ENCODE data around the gene DNM1. TPM values are rescaled to one million over a fixed set of nuclear protein-coding genes. Genes with fewer than 3 reads are reported as not detected.

Gene DNM1
- total and polyA plus RNA-seq, 10 of the 15 experiments (the other 5 are each of a cell fraction or from before 2014, with no cell fraction given), result 0.06 to 0.67 (median 0.19) TPM; not detected in 3

- no peak for FAIRE-seq
- in situ Hi-C loops (cut with MboI), result no loop called here
- H2AFZ ChIP-seq (ENCODE audit: control insufficient read depth, low read depth, low read length), result no peak overlapping the region
- SMC1A ChIA-PET (ENCODE audit: uncharacterized antibody, unreplicated experiment), result no interaction called here
- DNase-seq (ENCODE audit: low read depth, low spot score), result no peak
- peaks cover 0 to 3% of the 10 kb centered on the region in 2 experiments; a peak in 2 of 4 replicates for H3K27me3 ChIP-seq (replicated peaks in 1 of 2; ENCODE audit: control insufficient read depth in 2 of 2, insufficient read depth in 2 of 2, low read length in 1 of 2)
- RAD21 ChIA-PET (ENCODE audit: unreplicated experiment), result no interaction called here
- TF ChIP-seq IKZF1 (conservative IDR thresholded peaks at IDR 0.05) (no peak), MXI1 (IDR thresholded peaks at IDR 0.05; ENCODE audit: low read depth, low read length) (no peak), STAT3 (IDR thresholded peaks at IDR 0.05; ENCODE audit: low read depth, low read length) (no peak), DPF2 (IDR thresholded peaks at IDR 0.05) (no peak), YBX1 (IDR thresholded peaks at IDR 0.05) (no peak), PBX3 (IDR thresholded peaks at IDR 0.05; ENCODE audit: insufficient replicate concordance, low read depth, low read length) (no peak), E2F4 (IDR thresholded peaks at IDR 0.05; ENCODE audit: low read depth, low read length) (no peak), EZH2 (IDR thresholded peaks at IDR 0.05; ENCODE audit: borderline replicate concordance, control insufficient read depth, low read depth, low read length) (no peak), ZNF24 (IDR thresholded peaks at IDR 0.05) (no peak), ASH2L (IDR thresholded peaks at IDR 0.05; ENCODE audit: borderline replicate concordance, low read depth) (no peak), ZBTB11 (CRISPR knock-in tag; IDR thresholded peaks at IDR 0.05) (no peak), GABPA (IDR thresholded peaks at IDR 0.05; ENCODE audit: low read depth) (no peak), RBBP5 (conservative IDR thresholded peaks at IDR 0.05) (no peak)
- TF ChIP-seq, protein P1, sequence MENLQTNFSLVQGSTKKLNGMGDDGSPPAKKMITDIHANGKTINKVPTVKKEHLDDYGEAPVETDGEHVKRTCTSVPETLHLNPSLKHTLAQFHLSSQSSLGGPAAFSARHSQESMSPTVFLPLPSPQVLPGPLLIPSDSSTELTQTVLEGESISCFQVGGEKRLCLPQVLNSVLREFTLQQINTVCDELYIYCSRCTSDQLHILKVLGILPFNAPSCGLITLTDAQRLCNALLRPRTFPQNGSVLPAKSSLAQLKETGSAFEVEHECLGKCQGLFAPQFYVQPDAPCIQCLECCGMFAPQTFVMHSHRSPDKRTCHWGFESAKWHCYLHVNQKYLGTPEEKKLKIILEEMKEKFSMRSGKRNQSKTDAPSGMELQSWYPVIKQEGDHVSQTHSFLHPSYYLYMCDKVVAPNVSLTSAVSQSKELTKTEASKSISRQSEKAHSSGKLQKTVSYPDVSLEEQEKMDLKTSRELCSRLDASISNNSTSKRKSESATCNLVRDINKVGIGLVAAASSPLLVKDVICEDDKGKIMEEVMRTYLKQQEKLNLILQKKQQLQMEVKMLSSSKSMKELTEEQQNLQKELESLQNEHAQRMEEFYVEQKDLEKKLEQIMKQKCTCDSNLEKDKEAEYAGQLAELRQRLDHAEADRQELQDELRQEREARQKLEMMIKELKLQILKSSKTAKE (IDR thresholded peaks at IDR 0.05; ENCODE audit: low read depth, poor library complexity, severe bottlenecking), result no peak
- TF ChIP-seq, protein P2, sequence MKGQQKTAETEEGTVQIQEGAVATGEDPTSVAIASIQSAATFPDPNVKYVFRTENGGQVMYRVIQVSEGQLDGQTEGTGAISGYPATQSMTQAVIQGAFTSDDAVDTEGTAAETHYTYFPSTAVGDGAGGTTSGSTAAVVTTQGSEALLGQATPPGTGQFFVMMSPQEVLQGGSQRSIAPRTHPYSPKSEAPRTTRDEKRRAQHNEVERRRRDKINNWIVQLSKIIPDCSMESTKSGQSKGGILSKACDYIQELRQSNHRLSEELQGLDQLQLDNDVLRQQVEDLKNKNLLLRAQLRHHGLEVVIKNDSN (IDR thresholded peaks at IDR 0.05; ENCODE audit: borderline replicate concordance, extremely low read length, insufficient read depth, low read depth, low read length), result no peak
- H4K20me1 ChIP-seq (ENCODE audit: control insufficient read depth, insufficient read depth), result no peaks in the 10 kb centered on the region
- H3K4me1 ChIP-seq (ENCODE audit: control insufficient read depth, insufficient read depth, low read length), result no peaks in the 10 kb centered on the region
- BruUV-seq (replicated peaks), result no TSS peak
- no peak overlapping the region for H3K27ac ChIP-seq (ENCODE audit: control insufficient read depth, insufficient read depth)
- H3K4me2 ChIP-seq (ENCODE audit: control insufficient read depth, insufficient read depth), result no peak overlapping the region
- H3K79me2 ChIP-seq (ENCODE audit: control insufficient read depth, insufficient read depth, low read length), result no peaks in the 10 kb centered on the region
- CTCF ChIA-PET, result no interaction called here
- ATAC-seq, result no peak
- no peak overlapping the region for H3K4me3 ChIP-seq
- no peaks in the 10 kb centered on the region for H3K9me3 ChIP-seq (replicated peaks; ENCODE audit: control insufficient read depth, insufficient read depth, low read length)
- 22% methylated on average over 5 of the region's 5 CpGs for WGBS (ENCODE audit: insufficient coverage, insufficient replicate concordance, low lambda C conversion rate, missing lambda C conversion rate)
- H3K36me3 ChIP-seq (ENCODE audit: control insufficient read depth in 2 of 2, insufficient read depth in 2 of 2, low read length in 1 of 2), result no peaks in the 10 kb centered on the region
- intact Hi-C loops (cut with micrococcal nuclease; ENCODE audit: unreplicated experiment), result no loop called here
- POLR2A ChIA-PET, result no interaction called here
- no peak overlapping the region for H3K9ac ChIP-seq (ENCODE audit: control insufficient read depth, insufficient read depth, low read length)
Measured at GRCh38 chr9:128247226-128247803, 44.1 kb downstream of the DNM1 start.
